Lung (tissue), 12 donors: ENCODE results near the gene TAGLN. TPM values are rescaled to one million over a fixed set of nuclear protein-coding genes. Genes with fewer than 3 reads are reported as not detected.

Experiments
- ATAC-seq: fragments of 200-7000 bp; cut with Tn5 transposase; one replicate; pipeline ENCODE4 v1.9.1; 2020; ENCODE audit warnings: moderate number of reproducible peaks; ENCODE audit not compliant: insufficient read depth, low FRiP score
- DNase-seq, 3 donors: peaks; one replicate each; pipeline ENCODE4 v3.0.0-alpha.2; 2013 to 2017
- H3K27ac ChIP-seq, 2 donors: one replicate each; pipeline ENCODE4 v1.5.1; 2013; ENCODE audit warnings: mild to moderate bottlenecking in 2 of 2, moderate library complexity in 2 of 2, control low read depth in 1 of 2, inconsistent platforms in 1 of 2, low read depth in 1 of 2, low read length in 1 of 2
- H3K27me3 ChIP-seq, 3 donors: one replicate each; pipeline ENCODE4 v1.5.1; 2013; ENCODE audit warnings: low read length in 2 of 3; ENCODE audit not compliant: control insufficient read depth in 3 of 3, insufficient read depth in 3 of 3
- H3K36me3 ChIP-seq, 4 donors: one replicate each; pipeline ENCODE4 v1.5.1; 2013; ENCODE audit warnings: low read length in 4 of 4, mild to moderate bottlenecking in 1 of 4, moderate library complexity in 1 of 4; ENCODE audit not compliant: control insufficient read depth in 4 of 4, insufficient read depth in 4 of 4
- H3K4me1 ChIP-seq, 5 donors: one replicate each; pipeline ENCODE4 v1.5.1; 2013; ENCODE audit warnings: low read length in 5 of 5, mild to moderate bottlenecking in 2 of 5, moderate library complexity in 1 of 5; ENCODE audit not compliant: control insufficient read depth in 5 of 5, insufficient read depth in 5 of 5
- H3K4me3 ChIP-seq: one replicate; pipeline ENCODE4 v1.5.1; 2013; ENCODE audit warnings: mild to moderate bottlenecking, control low read depth, moderate library complexity
- H3K9ac ChIP-seq, 2 donors: one replicate each; pipeline ENCODE4 v1.5.1; 2013; ENCODE audit warnings: low read length in 2 of 2, control low read depth in 1 of 2; ENCODE audit not compliant: insufficient read depth in 1 of 2
- H3K9me3 ChIP-seq, 4 donors: one replicate each; pipeline ENCODE4 v1.5.1; 2013; ENCODE audit warnings: low read length in 3 of 4, mild to moderate bottlenecking in 1 of 4, moderate library complexity in 1 of 4; ENCODE audit not compliant: control insufficient read depth in 4 of 4, insufficient read depth in 3 of 4
- WGBS, 2 donors: extraction: QIAGEN DNeasy Blood & Tissue Kit; methylation state at CpG; one replicate each; pipeline ENCODE4 v1.1.7; 2013; 5-methylcytosine and 5-hydroxymethylcytosine counted together
- polyA plus RNA-seq, 2 donors: library from polyadenylated mRNA; stranded (reverse); fragments of 200-250 nt; gene quantifications; one replicate each; pipeline ENCODE4 v1.2.1, GENCODE V29; 2013
- total RNA-seq, 2 donors: library from RNA; depleted of rRNA in 1 of 2; stranded (reverse); fragments of >200 nt in 1 of 2; gene quantifications; one replicate each; pipeline ENCODE4 v1.2.1, GENCODE V29; 2014 to 2021
- TF ChIP-seq, protein P1 (sequence below): IDR thresholded peaks from 2 replicates; pipeline ENCODE4 v1.5.1; 2012; ENCODE audit warnings: mild to moderate bottlenecking; ENCODE audit errors: control extremely low read depth, extremely low read depth
- donor health status: control.
- donor health status: control.
- donor health status: Bipolar disorder and iron deficiency.
- donor health status: healthy.
- donor health status: DM: yes; HTN: yes; CAD: no.

Gene TAGLN
- total and polyA plus RNA-seq, 4 donors = 172 to 683 (median 519) TPM

- peaks cover 0 to 15% (median 2%) of the 10 kb centered on the region in 5 donors for H3K4me1 ChIP-seq
- DNase-seq = no peak
- H3K9ac ChIP-seq = no peak overlapping the region
- ATAC-seq = peak; percentile 29
- no peak overlapping the region for H3K4me3 ChIP-seq
- H3K27ac ChIP-seq = peak overlapping the region; percentile 11 to 33
- no peaks in the 10 kb centered on the region for H3K9me3 ChIP-seq
- TF ChIP-seq, protein P1, sequence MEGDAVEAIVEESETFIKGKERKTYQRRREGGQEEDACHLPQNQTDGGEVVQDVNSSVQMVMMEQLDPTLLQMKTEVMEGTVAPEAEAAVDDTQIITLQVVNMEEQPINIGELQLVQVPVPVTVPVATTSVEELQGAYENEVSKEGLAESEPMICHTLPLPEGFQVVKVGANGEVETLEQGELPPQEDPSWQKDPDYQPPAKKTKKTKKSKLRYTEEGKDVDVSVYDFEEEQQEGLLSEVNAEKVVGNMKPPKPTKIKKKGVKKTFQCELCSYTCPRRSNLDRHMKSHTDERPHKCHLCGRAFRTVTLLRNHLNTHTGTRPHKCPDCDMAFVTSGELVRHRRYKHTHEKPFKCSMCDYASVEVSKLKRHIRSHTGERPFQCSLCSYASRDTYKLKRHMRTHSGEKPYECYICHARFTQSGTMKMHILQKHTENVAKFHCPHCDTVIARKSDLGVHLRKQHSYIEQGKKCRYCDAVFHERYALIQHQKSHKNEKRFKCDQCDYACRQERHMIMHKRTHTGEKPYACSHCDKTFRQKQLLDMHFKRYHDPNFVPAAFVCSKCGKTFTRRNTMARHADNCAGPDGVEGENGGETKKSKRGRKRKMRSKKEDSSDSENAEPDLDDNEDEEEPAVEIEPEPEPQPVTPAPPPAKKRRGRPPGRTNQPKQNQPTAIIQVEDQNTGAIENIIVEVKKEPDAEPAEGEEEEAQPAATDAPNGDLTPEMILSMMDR = no peak
- H3K27me3 ChIP-seq = no peaks in the 10 kb centered on the region
- 80 to 87% methylated on average over 14 of the region's 14 CpGs for WGBS, 2 donors
- H3K36me3 ChIP-seq = peaks cover 0 to 8% (median 5%) of the 10 kb centered on the region in 4 donors
These were observed 26.3 kb upstream of the TAGLN start for GRCh38 chr11:117172724-117173421.

DNA sequence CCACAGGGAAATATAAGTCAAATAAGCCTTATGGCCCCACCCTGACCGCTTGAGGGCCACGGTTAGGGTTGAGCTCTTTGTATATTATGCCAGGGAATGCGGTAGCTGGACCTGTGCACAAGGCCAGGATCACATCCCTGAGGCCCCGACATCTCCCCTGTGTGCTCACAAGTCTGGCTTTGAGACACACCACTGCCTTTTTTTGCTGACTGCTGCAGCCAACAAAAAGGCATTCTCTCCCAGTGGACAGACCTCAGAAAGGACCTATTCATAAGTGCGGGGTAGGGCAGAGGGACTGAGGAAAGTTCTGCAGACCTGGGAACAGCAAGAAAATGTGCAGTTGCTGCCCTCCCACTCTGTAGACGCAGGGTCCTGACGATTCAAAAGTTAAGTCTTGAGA lies 24.1 kb upstream of the TAGLN start:
- DNase-seq = no peak
- 76 to 84% methylated on average over 7 of the region's 7 CpGs for WGBS, 2 donors
- TF ChIP-seq, protein P1 = no peak

GRCh38 chr11:117175781-117176180 lies 23.4 kb upstream of the TAGLN start:
- no peak overlapping the region for H3K27ac ChIP-seq
- H3K27me3 ChIP-seq = no peaks in the 10 kb centered on the region
- no peak for ATAC-seq
- H3K9ac ChIP-seq = no peak overlapping the region
- H3K36me3 ChIP-seq = peaks cover 0 to 3% (median 0%) of the 10 kb centered on the region in 4 donors
- H3K4me3 ChIP-seq = no peak overlapping the region
- H3K4me1 ChIP-seq = peaks cover 10 to 23% (median 14%) of the 10 kb centered on the region in 5 donors
- H3K9me3 ChIP-seq = no peaks in the 10 kb centered on the region
- no peak for DNase-seq
- 86 to 89% methylated on average over 5 of the region's 5 CpGs for WGBS, 2 donors
- TF ChIP-seq, protein P1 = no peak

More for the DNA sequence above, 24.1 kb upstream of the TAGLN start:
- Histone ChIP-seq H3K4me1 (peaks cover 6 to 19% (median 12%) of the 10 kb centered on the region in 5 donors), H3K27me3 (no peaks in the 10 kb centered on the region), H3K36me3 (peaks cover 0 to 4% (median 1%) of the 10 kb centered on the region in 4 donors), H3K9me3 (no peaks in the 10 kb centered on the region), H3K4me3 (no peak overlapping the region), H3K27ac (no peak overlapping the region), H3K9ac (no peak overlapping the region)
- no peak for ATAC-seq

DNA sequence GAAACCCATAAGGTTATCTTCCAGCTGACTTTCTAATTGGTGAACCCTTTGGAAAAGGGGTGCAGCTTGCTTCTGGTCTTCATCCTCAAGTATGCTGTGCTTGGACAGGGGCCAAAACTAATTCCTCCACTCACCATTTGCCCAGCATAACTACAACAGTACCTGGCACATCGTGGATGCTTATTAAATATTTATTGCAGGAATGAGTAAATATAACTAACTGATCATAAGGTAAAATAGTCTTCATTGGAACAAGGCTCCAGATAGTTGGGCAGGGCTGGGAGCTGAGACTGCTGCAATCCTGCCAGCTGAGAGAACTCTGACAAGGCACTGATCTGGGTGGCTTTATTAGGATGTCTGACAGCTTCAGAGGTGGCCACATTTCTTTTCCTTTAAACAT lies 23.0 kb upstream of the TAGLN start:
- H3K4me1 ChIP-seq = peaks cover 11 to 25% (median 18%) of the 10 kb centered on the region in 5 donors
- H3K27ac ChIP-seq = no peak overlapping the region
- WGBS, 2 donors = 64 to 71% methylated on average over 1 of the region's 1 CpG
- peaks cover 0 to 3% (median 0%) of the 10 kb centered on the region in 4 donors for H3K36me3 ChIP-seq
- no peak overlapping the region for H3K4me3 ChIP-seq
- no peaks in the 10 kb centered on the region for H3K9me3 ChIP-seq
- no peak for DNase-seq
- ATAC-seq = no peak
- TF ChIP-seq, protein P1 = no peak
- no peaks in the 10 kb centered on the region for H3K27me3 ChIP-seq
- H3K9ac ChIP-seq = no peak overlapping the region
